ENCODE measurements around the gene GCSAM. TPM values are rescaled to one million over a fixed set of nuclear protein-coding genes. Genes with fewer than 3 reads are reported as not detected.

GCSAM gene
- total and polyA plus RNA-seq, 5 donors from 2014 or later = 8.1 to 13.6 (median 11.8) TPM

DNA sequence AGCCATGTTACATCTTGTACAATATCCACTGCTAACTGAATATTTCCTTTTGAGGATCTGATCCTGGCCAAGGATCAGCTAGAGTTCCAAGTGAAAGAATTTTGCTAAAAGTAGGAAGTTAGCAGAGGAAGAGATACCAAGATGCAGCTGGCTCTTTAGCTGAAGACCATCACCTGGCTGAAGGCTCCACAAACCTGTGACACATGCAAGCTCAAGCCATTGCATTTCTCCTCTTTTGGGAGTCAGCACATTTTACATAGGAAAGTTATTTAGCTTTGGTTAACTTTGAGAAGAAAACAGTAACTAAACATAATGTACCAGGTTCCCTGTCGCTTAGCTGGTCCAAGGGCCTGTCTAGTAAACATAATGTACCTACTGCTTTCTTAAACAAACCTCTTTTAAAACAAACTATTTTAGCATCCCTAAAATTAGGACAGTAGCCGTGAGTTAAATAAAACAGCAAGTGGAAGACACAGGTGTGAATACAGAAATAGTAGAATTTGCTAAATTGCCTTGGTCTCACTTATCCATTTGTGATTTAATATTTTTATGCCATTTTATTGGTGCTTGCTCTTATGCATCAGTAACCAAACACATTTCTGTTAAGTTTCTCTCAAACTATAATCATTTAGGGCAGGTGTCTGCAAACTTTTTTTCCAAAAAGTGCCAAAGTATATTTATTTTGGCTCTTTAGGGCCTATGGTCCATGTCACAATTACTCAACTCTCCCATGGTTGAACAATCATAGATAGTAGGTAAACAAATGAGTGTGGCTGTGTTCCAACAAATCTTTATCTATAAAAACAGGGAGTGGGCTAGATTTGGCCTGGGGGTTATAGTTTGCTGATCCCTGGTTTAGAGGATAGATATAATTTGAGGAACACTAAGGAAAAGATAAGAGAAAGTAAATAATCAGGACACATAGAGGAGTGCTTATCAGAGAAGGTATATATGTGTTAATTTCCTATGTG, 11.2 kb downstream of the GCSAM start:
- no peaks in the 10 kb centered on the region for H3K9me3 Mint-ChIP-seq
- H3K27me3 Mint-ChIP-seq = peaks cover 4% of the 10 kb centered on the region
- Histone ChIP-seq H3K4me3 (ENCODE audit: low read depth, low read length) (no peak overlapping the region), H3K4me1 (ENCODE audit: control insufficient read depth, insufficient read depth, low read length, poor library complexity, severe bottlenecking) (peaks cover 11% of the 10 kb centered on the region), H3K36me3 (ENCODE audit: control insufficient read depth, insufficient read depth, low read length) (peaks cover 12% of the 10 kb centered on the region), H3K27ac (ENCODE audit: insufficient read depth, low read length, poor library complexity, severe bottlenecking) (no peak overlapping the region), H3K9me3 (ENCODE audit: control insufficient read depth in 2 of 2, low read length in 2 of 2) (no peaks in the 10 kb centered on the region), H3K27me3 (ENCODE audit: control insufficient read depth, insufficient read depth, low read length) (no peaks in the 10 kb centered on the region)
- H3K4me3 Mint-ChIP-seq = no peak overlapping the region
- no peak overlapping the region for H3K27ac Mint-ChIP-seq
- ATAC-seq (ENCODE audit: low read depth in 2 of 2) = no peak
- no peak for DNase-seq
- peaks cover 10% of the 10 kb centered on the region for H3K36me3 Mint-ChIP-seq
- H3K4me1 Mint-ChIP-seq = peaks cover 9 to 20% (median 12%) of the 10 kb centered on the region in 4 donors

DNA sequence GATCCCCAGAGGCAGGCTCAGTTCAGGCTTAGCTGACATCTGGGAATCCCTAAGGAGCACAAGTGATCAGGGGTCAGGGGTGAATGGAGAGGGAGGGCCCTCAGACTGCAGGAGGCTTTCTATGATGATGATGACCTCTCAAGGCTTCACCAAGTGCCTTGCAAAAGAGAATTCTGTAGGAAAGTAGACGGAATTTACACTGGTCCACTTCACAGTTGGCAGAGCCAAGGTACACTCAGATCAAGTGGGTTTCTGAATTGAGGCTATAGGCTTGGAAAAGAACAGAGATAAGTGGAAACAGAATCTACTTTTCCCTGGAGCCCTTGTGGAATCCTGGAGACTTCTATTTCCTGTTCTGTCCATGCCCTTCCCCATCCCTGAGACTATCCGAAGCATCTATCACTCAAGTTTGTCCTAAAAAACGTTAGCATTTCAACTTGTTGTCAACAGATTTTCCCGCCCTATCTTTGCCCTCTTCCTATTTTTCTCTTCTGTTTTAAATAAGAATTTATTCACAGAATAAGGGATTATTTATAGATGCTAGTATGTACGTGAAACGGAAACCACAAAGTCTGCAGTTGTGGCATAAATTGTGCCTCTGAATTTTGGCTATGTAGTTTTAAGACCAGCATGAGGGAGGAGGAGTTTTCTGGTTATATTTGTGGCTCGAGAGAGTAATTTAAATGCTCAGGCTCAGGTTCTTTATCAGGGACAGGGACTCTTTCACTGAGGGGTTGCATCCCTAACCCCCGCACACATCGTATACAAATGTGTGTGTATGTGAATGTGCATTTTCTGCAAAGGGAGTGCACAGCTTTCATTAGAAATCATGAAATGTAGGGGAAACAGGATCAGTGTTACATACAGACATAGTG, 12.8 kb downstream of the GCSAM start:
- Histone ChIP-seq H3K4me3 (ENCODE audit: low read depth, low read length) (no peak overlapping the region), H3K27me3 (ENCODE audit: control insufficient read depth, insufficient read depth, low read length) (no peaks in the 10 kb centered on the region), H3K36me3 (ENCODE audit: control insufficient read depth, insufficient read depth, low read length) (peaks cover 12% of the 10 kb centered on the region), H3K4me1 (ENCODE audit: control insufficient read depth, insufficient read depth, low read length, poor library complexity, severe bottlenecking) (peaks cover 3% of the 10 kb centered on the region), H3K27ac (ENCODE audit: insufficient read depth, low read length, poor library complexity, severe bottlenecking) (no peak overlapping the region), H3K9me3 (ENCODE audit: control insufficient read depth in 2 of 2, low read length in 2 of 2) (no peaks in the 10 kb centered on the region)
- Mint-ChIP-seq H3K36me3 (peaks cover 10% of the 10 kb centered on the region), H3K9me3 (peaks cover 0 to 1% (median 0%) of the 10 kb centered on the region in 7 donors), H3K4me3 (peak overlapping the region in 2 of 4 donors; percentile 3 to 50), H3K4me1 (peaks cover 0 to 13% (median 9%) of the 10 kb centered on the region in 4 donors), H3K27ac (peak overlapping the region in 2 of 3 donors; percentile 43 to 50), H3K27me3 (peaks cover 4% of the 10 kb centered on the region)
- peak in 1 of 3 donors; percentile 41 for DNase-seq
- ATAC-seq (ENCODE audit: low read depth in 2 of 2) = no peak

DNA sequence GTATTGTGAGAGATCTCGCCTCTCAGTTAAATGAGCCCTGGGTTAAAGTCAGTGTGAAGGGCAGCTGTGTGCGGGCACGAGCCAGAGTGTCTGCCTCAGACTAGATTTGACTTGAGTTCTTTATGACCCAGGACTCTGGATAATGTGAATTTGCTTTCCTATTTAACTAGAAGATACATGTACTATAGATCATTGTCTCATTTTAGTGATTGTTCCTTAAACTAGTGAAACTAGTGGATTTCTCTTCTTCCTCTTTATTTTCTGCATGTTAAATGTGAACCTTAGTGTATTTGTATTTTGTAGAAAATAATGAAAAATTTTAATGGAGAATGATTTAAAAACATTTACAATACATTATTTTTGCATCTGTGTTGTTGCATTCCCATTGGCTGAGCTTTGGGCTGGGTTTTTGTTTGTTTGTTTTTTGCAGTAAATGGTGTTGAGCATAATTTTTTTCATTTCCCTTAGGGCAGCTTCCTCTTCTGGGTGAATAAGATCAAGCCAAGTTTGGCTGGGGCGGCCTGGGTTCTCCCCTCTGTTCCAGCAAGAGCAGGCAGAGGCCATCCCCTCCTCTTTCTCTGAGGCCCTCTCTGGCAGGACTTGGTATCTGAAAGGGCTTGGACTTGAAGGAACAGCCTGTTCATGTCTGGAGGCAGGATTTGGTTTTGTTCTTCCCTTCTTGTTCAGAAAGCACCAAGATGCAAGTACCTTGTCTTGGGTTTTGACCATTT, 15.0 kb downstream of the GCSAM start:
- Mint-ChIP-seq H3K27ac (peak overlapping the region in 1 of 3 donors; percentile 21), H3K36me3 (peaks cover 6% of the 10 kb centered on the region), H3K4me3 (no peak overlapping the region), H3K27me3 (peaks cover 4% of the 10 kb centered on the region), H3K9me3 (peaks cover 0 to 3% (median 0%) of the 10 kb centered on the region in 7 donors), H3K4me1 (peaks cover 0 to 13% (median 9%) of the 10 kb centered on the region in 4 donors)
- Histone ChIP-seq H3K27me3 (ENCODE audit: control insufficient read depth, insufficient read depth, low read length) (no peaks in the 10 kb centered on the region), H3K4me1 (ENCODE audit: control insufficient read depth, insufficient read depth, low read length, poor library complexity, severe bottlenecking) (peaks cover 3% of the 10 kb centered on the region), H3K27ac (ENCODE audit: insufficient read depth, low read length, poor library complexity, severe bottlenecking) (no peak overlapping the region), H3K4me3 (ENCODE audit: low read depth, low read length) (no peak overlapping the region), H3K36me3 (ENCODE audit: control insufficient read depth, insufficient read depth, low read length) (peaks cover 4% of the 10 kb centered on the region), H3K9me3 (ENCODE audit: control insufficient read depth in 2 of 2, low read length in 2 of 2) (no peaks in the 10 kb centered on the region)
- no peak for ATAC-seq (ENCODE audit: low read depth in 2 of 2)
- no peak for DNase-seq

DNA sequence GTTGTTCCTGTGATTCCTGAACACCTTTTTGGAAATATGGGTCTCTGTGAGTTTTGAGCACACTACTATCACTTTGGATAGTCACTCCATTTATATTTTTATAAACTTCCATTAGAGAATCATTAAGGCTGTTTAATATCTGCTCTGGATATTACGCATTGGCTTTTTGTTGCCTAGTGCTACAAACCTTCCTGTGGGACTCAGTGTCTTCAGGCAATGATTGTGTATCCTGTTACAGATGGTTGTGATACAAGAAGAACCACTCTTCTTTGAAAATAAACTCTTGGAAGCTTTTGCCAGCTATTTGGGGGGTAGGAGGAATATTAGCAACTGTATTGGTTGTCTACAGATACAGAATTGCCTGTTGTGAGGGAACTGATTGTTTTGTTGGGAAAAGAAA, 15.6 kb downstream of the GCSAM start:
- Histone ChIP-seq H3K36me3 (ENCODE audit: control insufficient read depth, insufficient read depth, low read length) (peaks cover 2% of the 10 kb centered on the region), H3K9me3 (ENCODE audit: control insufficient read depth in 2 of 2, low read length in 2 of 2) (no peaks in the 10 kb centered on the region), H3K27me3 (ENCODE audit: control insufficient read depth, insufficient read depth, low read length) (no peaks in the 10 kb centered on the region), H3K4me1 (ENCODE audit: control insufficient read depth, insufficient read depth, low read length, poor library complexity, severe bottlenecking) (peaks cover 3% of the 10 kb centered on the region), H3K27ac (ENCODE audit: insufficient read depth, low read length, poor library complexity, severe bottlenecking) (no peak overlapping the region), H3K4me3 (ENCODE audit: low read depth, low read length) (no peak overlapping the region)
- peaks cover 0 to 13% (median 9%) of the 10 kb centered on the region in 4 donors for H3K4me1 Mint-ChIP-seq
- H3K36me3 Mint-ChIP-seq = no peaks in the 10 kb centered on the region
- peaks cover 4% of the 10 kb centered on the region for H3K27me3 Mint-ChIP-seq
- no peak overlapping the region for H3K27ac Mint-ChIP-seq
- H3K4me3 Mint-ChIP-seq = no peak overlapping the region
- DNase-seq (no peak), ATAC-seq (ENCODE audit: low read depth in 2 of 2) (no peak)
- peaks cover 0 to 3% (median 0%) of the 10 kb centered on the region in 7 donors for H3K9me3 Mint-ChIP-seq

DNA sequence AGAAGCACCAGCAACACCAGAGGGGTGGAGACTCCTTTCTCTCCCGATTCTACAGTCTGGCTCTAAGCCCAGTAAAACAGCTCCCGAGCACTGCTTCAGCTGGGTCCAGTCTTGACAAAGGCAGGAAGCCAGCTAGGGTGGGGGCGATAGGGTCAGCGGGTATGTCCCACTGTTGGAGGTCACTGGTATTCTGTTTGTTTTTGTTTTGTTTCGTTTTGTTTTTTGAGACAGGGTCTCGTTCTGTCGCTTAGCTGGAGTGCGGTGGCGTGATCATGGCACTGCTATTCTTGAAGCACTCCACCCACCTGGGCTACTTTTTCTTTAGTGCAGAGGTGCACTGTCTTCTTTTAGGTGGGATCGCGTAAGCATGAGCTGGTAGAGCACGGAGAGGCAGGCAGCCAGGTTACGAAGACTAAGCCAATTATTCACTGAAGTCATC, 16.3 kb downstream of the GCSAM start:
- H3K36me3 ChIP-seq (ENCODE audit: control insufficient read depth, insufficient read depth, low read length) = peaks cover 2% of the 10 kb centered on the region
- ATAC-seq (ENCODE audit: low read depth in 2 of 2) (no peak), DNase-seq (no peak)
- no peak overlapping the region for H3K27ac ChIP-seq (ENCODE audit: insufficient read depth, low read length, poor library complexity, severe bottlenecking)
- Mint-ChIP-seq H3K4me3 (no peak overlapping the region), H3K9me3 (peaks cover 0 to 3% (median 0%) of the 10 kb centered on the region in 7 donors), H3K4me1 (peaks cover 0 to 16% (median 11%) of the 10 kb centered on the region in 4 donors), H3K27ac (no peak overlapping the region), H3K27me3 (peaks cover 4% of the 10 kb centered on the region), H3K36me3 (no peaks in the 10 kb centered on the region)
- H3K27me3 ChIP-seq (ENCODE audit: control insufficient read depth, insufficient read depth, low read length) = no peaks in the 10 kb centered on the region
- no peaks in the 10 kb centered on the region for H3K9me3 ChIP-seq (ENCODE audit: control insufficient read depth in 2 of 2, low read length in 2 of 2)
- no peak overlapping the region for H3K4me3 ChIP-seq (ENCODE audit: low read depth, low read length)
- peaks cover 3% of the 10 kb centered on the region for H3K4me1 ChIP-seq (ENCODE audit: control insufficient read depth, insufficient read depth, low read length, poor library complexity, severe bottlenecking)

DNA sequence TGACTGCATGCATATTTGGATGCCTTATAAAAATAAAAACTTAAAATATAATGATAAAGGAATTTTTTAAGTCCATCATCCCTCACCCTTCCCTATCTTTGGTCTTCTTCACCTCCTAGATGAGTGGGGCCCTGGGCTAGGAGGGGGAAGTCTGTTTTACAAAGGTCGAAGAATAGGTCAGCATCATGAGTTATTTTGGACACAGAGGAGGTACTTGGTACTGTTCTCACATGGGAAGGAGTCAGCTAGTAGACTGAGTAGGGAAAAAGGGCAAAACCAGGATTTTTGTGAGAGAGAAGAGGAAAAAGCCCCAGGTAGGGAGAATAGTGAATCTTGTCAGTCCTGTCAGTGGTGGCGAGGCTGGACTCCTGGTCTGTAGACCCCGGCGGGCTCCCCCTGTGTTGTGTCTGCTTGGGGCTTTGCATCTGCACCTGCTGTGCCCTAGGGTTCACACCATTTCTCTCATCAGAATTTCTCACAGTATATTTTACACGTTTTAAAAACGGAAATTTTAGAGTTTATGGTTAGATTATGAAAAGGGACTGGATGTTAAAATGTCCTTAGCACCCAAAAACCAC, 17.2 kb downstream of the GCSAM start:
- no peaks in the 10 kb centered on the region for H3K27me3 ChIP-seq (ENCODE audit: control insufficient read depth, insufficient read depth, low read length)
- H3K27me3 Mint-ChIP-seq = peaks cover 4% of the 10 kb centered on the region
- H3K27ac Mint-ChIP-seq = peak overlapping the region in 1 of 3 donors; percentile 38
- peaks cover 3% of the 10 kb centered on the region for H3K4me1 ChIP-seq (ENCODE audit: control insufficient read depth, insufficient read depth, low read length, poor library complexity, severe bottlenecking)
- peaks cover 0 to 3% (median 0%) of the 10 kb centered on the region in 7 donors for H3K9me3 Mint-ChIP-seq
- no peak overlapping the region for H3K4me3 Mint-ChIP-seq
- no peak overlapping the region for H3K4me3 ChIP-seq (ENCODE audit: low read depth, low read length)
- ATAC-seq (ENCODE audit: low read depth in 2 of 2) (no peak), DNase-seq (no peak)
- no peak overlapping the region for H3K27ac ChIP-seq (ENCODE audit: insufficient read depth, low read length, poor library complexity, severe bottlenecking)
- H3K36me3 Mint-ChIP-seq = no peaks in the 10 kb centered on the region
- no peaks in the 10 kb centered on the region for H3K9me3 ChIP-seq (ENCODE audit: control insufficient read depth in 2 of 2, low read length in 2 of 2)
- H3K36me3 ChIP-seq (ENCODE audit: control insufficient read depth, insufficient read depth, low read length) = no peaks in the 10 kb centered on the region
- peaks cover 0 to 19% (median 12%) of the 10 kb centered on the region in 4 donors for H3K4me1 Mint-ChIP-seq
